ENCODE measurements around the gene ACVR2B. TPM values are rescaled to one million over a fixed set of nuclear protein-coding genes. Genes with fewer than 3 reads are reported as not detected.
A peak's percentile ranks its signal among the peaks of the same experiment; 100 is the strongest.
"Not testable (repeated sequence)": the region's sequence is repeated elsewhere in the genome, so short reads cannot be mapped to it uniquely, and the experiment has no call there.

ACVR2B gene
- polyA plus RNA-seq, 2 donors, result 0.29 to 0.55 TPM

GRCh38 chr3:38443205-38443604 is 10.5 kb upstream of the ACVR2B start:
- H3K36me3 ChIP-seq (ENCODE audit: control insufficient read depth in 2 of 2, insufficient read depth in 2 of 2, low read length in 1 of 2); H3K4me3 ChIP-seq (ENCODE audit: low read depth in 1 of 2, low read length in 2 of 2); H3K27me3 ChIP-seq (ENCODE audit: control insufficient read depth in 1 of 2, insufficient read depth in 2 of 2, low read length in 2 of 2); H3K4me1 ChIP-seq (ENCODE audit: control insufficient read depth in 2 of 2, insufficient read depth in 2 of 2, low read length in 1 of 2); H3K27ac ChIP-seq (ENCODE audit: low read depth in 2 of 2, low read length in 1 of 2); H3K9me3 ChIP-seq (ENCODE audit: control insufficient read depth in 2 of 2, insufficient read depth in 1 of 2, low read depth in 1 of 2, low read length in 1 of 2): not testable (repeated sequence)
- 57 to 75% methylated on average over 4 of the region's 4 CpGs for WGBS, 2 donors

DNA sequence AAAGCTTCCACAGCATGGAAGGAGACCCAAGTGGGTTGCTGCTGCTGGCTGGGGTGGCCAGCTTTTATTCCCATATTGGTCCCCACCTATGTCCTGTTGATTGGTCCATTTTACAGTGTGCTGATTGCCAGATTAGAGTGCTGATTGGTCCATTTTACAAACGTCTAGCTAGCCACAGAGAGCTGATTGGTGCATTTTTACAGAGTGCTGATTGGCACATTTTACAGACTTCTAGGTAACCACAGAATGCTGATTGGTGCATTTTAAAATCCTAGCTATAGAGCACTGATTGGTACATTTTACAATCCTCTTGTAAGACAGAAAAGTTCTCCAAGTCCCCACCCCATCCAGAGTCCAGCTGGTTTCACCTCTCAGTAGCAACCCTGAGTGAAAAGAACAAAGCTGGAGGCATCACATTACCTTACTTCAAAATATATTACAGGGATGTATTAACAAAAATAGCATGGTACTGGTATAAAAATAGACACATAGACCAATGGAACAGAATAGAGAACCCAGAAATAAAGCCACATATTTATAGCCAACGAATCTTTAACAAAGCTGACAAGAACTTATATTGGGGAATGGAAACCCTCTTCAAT is 7.5 kb upstream of the ACVR2B start:
- no peaks in the 10 kb centered on the region for H3K9me3 ChIP-seq (ENCODE audit: control insufficient read depth in 2 of 2, insufficient read depth in 1 of 2, low read depth in 1 of 2, low read length in 1 of 2)
- H3K27me3 ChIP-seq (ENCODE audit: control insufficient read depth in 1 of 2, insufficient read depth in 2 of 2, low read length in 2 of 2), result no peaks in the 10 kb centered on the region
- no peak overlapping the region for H3K4me3 ChIP-seq (ENCODE audit: low read depth in 1 of 2, low read length in 2 of 2)
- no peaks in the 10 kb centered on the region for H3K36me3 ChIP-seq (ENCODE audit: control insufficient read depth in 2 of 2, insufficient read depth in 2 of 2, low read length in 1 of 2)
- no peak overlapping the region for H3K27ac ChIP-seq (ENCODE audit: low read depth in 2 of 2, low read length in 1 of 2)
- WGBS, 2 donors, result 67 to 77% methylated on average over 2 of the region's 2 CpGs
- no peaks in the 10 kb centered on the region for H3K4me1 ChIP-seq (ENCODE audit: control insufficient read depth in 2 of 2, insufficient read depth in 2 of 2, low read length in 1 of 2)

DNA sequence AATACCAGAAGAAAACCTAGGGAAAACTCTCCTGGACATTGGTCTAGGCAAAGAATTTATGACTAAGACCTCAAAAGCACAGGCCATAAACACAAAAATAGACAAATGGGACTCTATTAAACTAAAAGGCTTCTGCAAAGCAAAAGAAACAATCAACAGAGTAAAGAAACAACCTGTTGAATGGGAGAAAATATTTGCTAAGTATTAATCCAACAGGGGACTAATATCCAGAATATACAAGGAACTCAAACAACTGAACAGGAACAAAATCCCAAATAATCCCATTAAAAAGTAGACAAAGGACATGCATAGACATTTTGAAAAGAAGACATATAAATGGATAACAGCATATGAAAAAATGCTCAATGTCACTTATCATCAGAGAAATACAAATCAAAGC is 6.9 kb upstream of the ACVR2B start:
- no peaks in the 10 kb centered on the region for H3K36me3 ChIP-seq (ENCODE audit: control insufficient read depth in 2 of 2, insufficient read depth in 2 of 2, low read length in 1 of 2)
- no peak overlapping the region for H3K27ac ChIP-seq (ENCODE audit: low read depth in 2 of 2, low read length in 1 of 2)
- no peaks in the 10 kb centered on the region for H3K27me3 ChIP-seq (ENCODE audit: control insufficient read depth in 1 of 2, insufficient read depth in 2 of 2, low read length in 2 of 2)
- no peaks in the 10 kb centered on the region for H3K4me1 ChIP-seq (ENCODE audit: control insufficient read depth in 2 of 2, insufficient read depth in 2 of 2, low read length in 1 of 2)
- H3K4me3 ChIP-seq (ENCODE audit: low read depth in 1 of 2, low read length in 2 of 2), result no peak overlapping the region
- no peaks in the 10 kb centered on the region for H3K9me3 ChIP-seq (ENCODE audit: control insufficient read depth in 2 of 2, insufficient read depth in 1 of 2, low read depth in 1 of 2, low read length in 1 of 2)

DNA sequence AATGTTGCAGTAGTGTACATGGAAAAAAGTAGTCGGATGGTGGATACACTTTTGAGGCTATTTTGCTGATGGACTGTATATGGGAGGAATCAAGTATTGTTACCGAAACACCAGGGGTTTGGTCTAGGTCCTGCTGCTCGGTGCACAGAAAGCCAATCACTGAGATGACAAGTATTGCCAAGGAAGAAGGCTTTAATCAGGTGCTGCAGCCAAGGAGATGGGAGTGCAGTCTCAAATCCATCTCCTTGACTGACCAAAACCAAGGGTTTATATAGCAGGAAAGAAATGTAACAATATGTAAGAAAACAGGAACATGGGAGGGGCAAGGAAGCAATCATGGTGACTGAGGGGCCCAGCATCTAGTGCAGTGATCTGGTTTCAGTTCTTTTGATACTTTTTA is 2.8 kb upstream of the ACVR2B start:
- Histone ChIP-seq H3K27ac (ENCODE audit: low read depth in 2 of 2, low read length in 1 of 2) (no peak overlapping the region), H3K4me3 (ENCODE audit: low read depth in 1 of 2, low read length in 2 of 2) (no peak overlapping the region), H3K9me3 (ENCODE audit: control insufficient read depth in 2 of 2, insufficient read depth in 1 of 2, low read depth in 1 of 2, low read length in 1 of 2) (no peaks in the 10 kb centered on the region), H3K27me3 (ENCODE audit: control insufficient read depth in 1 of 2, insufficient read depth in 2 of 2, low read length in 2 of 2) (no peaks in the 10 kb centered on the region), H3K4me1 (ENCODE audit: control insufficient read depth in 2 of 2, insufficient read depth in 2 of 2, low read length in 1 of 2) (peaks cover 0 to 8% of the 10 kb centered on the region in 2 donors), H3K36me3 (ENCODE audit: control insufficient read depth in 2 of 2, insufficient read depth in 2 of 2, low read length in 1 of 2) (no peaks in the 10 kb centered on the region)
- WGBS, 2 donors, result 95 to 98% methylated on average over 3 of the region's 3 CpGs

GRCh38 chr3:38453913-38454177 is 155 bp downstream of the ACVR2B start:
- Histone ChIP-seq H3K27me3 (ENCODE audit: control insufficient read depth in 1 of 2, insufficient read depth in 2 of 2, low read length in 2 of 2) (no peaks in the 10 kb centered on the region), H3K9me3 (ENCODE audit: control insufficient read depth in 2 of 2, insufficient read depth in 1 of 2, low read depth in 1 of 2, low read length in 1 of 2) (no peaks in the 10 kb centered on the region), H3K4me1 (ENCODE audit: control insufficient read depth in 2 of 2, insufficient read depth in 2 of 2, low read length in 1 of 2) (peaks cover 0 to 8% of the 10 kb centered on the region in 2 donors), H3K36me3 (ENCODE audit: control insufficient read depth in 2 of 2, insufficient read depth in 2 of 2, low read length in 1 of 2) (no peaks in the 10 kb centered on the region), H3K27ac (ENCODE audit: low read depth in 2 of 2, low read length in 1 of 2) (peak overlapping the region; percentile 77 to 90), H3K4me3 (ENCODE audit: low read depth in 1 of 2, low read length in 2 of 2) (peak overlapping the region; percentile 65 to 72)
- WGBS, 2 donors, result 1 to 2% methylated on average over 18 to 36 of the region's 36 CpGs

GRCh38 chr3:38454178-38454883 is 641 bp downstream of the ACVR2B start:
- Histone ChIP-seq H3K9me3 (ENCODE audit: control insufficient read depth in 2 of 2, insufficient read depth in 1 of 2, low read depth in 1 of 2, low read length in 1 of 2) (no peaks in the 10 kb centered on the region), H3K36me3 (ENCODE audit: control insufficient read depth in 2 of 2, insufficient read depth in 2 of 2, low read length in 1 of 2) (no peaks in the 10 kb centered on the region), H3K27me3 (ENCODE audit: control insufficient read depth in 1 of 2, insufficient read depth in 2 of 2, low read length in 2 of 2) (no peaks in the 10 kb centered on the region), H3K4me1 (ENCODE audit: control insufficient read depth in 2 of 2, insufficient read depth in 2 of 2, low read length in 1 of 2) (peaks cover 2 to 11% of the 10 kb centered on the region in 2 donors), H3K4me3 (ENCODE audit: low read depth in 1 of 2, low read length in 2 of 2) (peak overlapping the region; percentile 65 to 72), H3K27ac (ENCODE audit: low read depth in 2 of 2, low read length in 1 of 2) (peak overlapping the region; percentile 77 to 90)
- WGBS, 2 donors, result 1% methylated on average over 57 to 78 of the region's 78 CpGs

DNA sequence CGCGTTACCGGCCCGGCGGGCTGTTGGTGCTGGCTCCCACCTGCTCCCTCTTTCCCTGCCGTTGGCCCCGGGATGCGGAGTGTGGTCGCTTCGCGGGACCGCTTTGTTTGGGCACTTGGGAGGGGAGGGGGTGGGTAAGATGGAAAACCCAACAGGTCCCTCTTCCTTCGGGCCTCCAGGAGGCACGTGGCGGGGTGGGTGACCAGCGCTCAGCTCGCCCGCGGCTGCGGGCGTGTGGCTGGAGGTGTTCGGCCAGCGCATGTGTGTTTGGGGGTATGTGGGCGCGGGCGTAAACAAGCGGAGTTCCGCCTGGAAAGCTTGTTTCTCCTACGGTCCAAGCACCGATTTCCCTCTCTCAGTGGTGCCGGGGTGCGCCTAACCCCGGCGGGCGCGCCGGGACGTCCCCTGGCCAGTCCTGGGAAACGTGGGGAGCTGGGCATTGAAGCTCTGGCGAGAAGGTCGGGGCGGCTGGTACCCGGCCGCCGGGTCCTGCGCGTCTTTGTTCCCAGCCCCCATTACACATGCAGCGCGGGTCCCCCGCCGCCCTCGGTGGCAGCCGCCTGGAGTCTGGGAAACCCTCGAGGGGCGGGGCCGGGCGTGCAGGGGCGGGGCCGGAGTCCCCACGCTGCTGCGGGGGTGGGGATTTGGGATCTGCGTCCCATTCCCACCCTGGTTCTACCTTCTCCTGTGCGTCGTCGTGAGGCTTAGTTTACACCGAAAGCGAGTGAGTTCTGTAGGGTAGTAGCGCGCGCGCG is 1.4 kb downstream of the ACVR2B start:
- Histone ChIP-seq H3K27me3 (ENCODE audit: control insufficient read depth in 1 of 2, insufficient read depth in 2 of 2, low read length in 2 of 2) (no peaks in the 10 kb centered on the region), H3K27ac (ENCODE audit: low read depth in 2 of 2, low read length in 1 of 2) (peak overlapping the region; percentile 77 to 90), H3K36me3 (ENCODE audit: control insufficient read depth in 2 of 2, insufficient read depth in 2 of 2, low read length in 1 of 2) (no peaks in the 10 kb centered on the region), H3K4me3 (ENCODE audit: low read depth in 1 of 2, low read length in 2 of 2) (peak overlapping the region; percentile 65 to 72), H3K4me1 (ENCODE audit: control insufficient read depth in 2 of 2, insufficient read depth in 2 of 2, low read length in 1 of 2) (peaks cover 6 to 15% of the 10 kb centered on the region in 2 donors), H3K9me3 (ENCODE audit: control insufficient read depth in 2 of 2, insufficient read depth in 1 of 2, low read depth in 1 of 2, low read length in 1 of 2) (no peaks in the 10 kb centered on the region)
- 0 to 1% methylated on average over 63 to 72 of the region's 72 CpGs for WGBS, 2 donors

- peak overlapping the region; percentile 65 to 72 for H3K4me3 ChIP-seq (ENCODE audit: low read depth in 1 of 2, low read length in 2 of 2)
- no peaks in the 10 kb centered on the region for H3K9me3 ChIP-seq (ENCODE audit: control insufficient read depth in 2 of 2, insufficient read depth in 1 of 2, low read depth in 1 of 2, low read length in 1 of 2)
- WGBS, 2 donors, result 10 to 13% methylated on average over 15 of the region's 15 CpGs
- H3K27ac ChIP-seq (ENCODE audit: low read depth in 2 of 2, low read length in 1 of 2), result peak overlapping the region; percentile 77 to 90
- H3K36me3 ChIP-seq (ENCODE audit: control insufficient read depth in 2 of 2, insufficient read depth in 2 of 2, low read length in 1 of 2), result no peaks in the 10 kb centered on the region
- peaks cover 9 to 15% of the 10 kb centered on the region in 2 donors for H3K4me1 ChIP-seq (ENCODE audit: control insufficient read depth in 2 of 2, insufficient read depth in 2 of 2, low read length in 1 of 2)
- H3K27me3 ChIP-seq (ENCODE audit: control insufficient read depth in 1 of 2, insufficient read depth in 2 of 2, low read length in 2 of 2), result no peaks in the 10 kb centered on the region
These were observed 2.1 kb downstream of the ACVR2B start for GRCh38 chr3:38455639-38456430.

GRCh38 chr3:38457111-38458003 is 3.7 kb downstream of the ACVR2B start:
- no peak overlapping the region for H3K27ac ChIP-seq (ENCODE audit: low read depth in 2 of 2, low read length in 1 of 2)
- H3K9me3 ChIP-seq (ENCODE audit: control insufficient read depth in 2 of 2, insufficient read depth in 1 of 2, low read depth in 1 of 2, low read length in 1 of 2), result no peaks in the 10 kb centered on the region
- H3K36me3 ChIP-seq (ENCODE audit: control insufficient read depth in 2 of 2, insufficient read depth in 2 of 2, low read length in 1 of 2), result no peaks in the 10 kb centered on the region
- H3K4me3 ChIP-seq (ENCODE audit: low read depth in 1 of 2, low read length in 2 of 2), result no peak overlapping the region
- 86 to 87% methylated on average over 9 of the region's 9 CpGs for WGBS, 2 donors
- no peaks in the 10 kb centered on the region for H3K27me3 ChIP-seq (ENCODE audit: control insufficient read depth in 1 of 2, insufficient read depth in 2 of 2, low read length in 2 of 2)
- peaks cover 9 to 15% of the 10 kb centered on the region in 2 donors for H3K4me1 ChIP-seq (ENCODE audit: control insufficient read depth in 2 of 2, insufficient read depth in 2 of 2, low read length in 1 of 2)
